ENCODE data around the gene CEBPA.

Gene CEBPA

GRCh38 chr19:33290956-33291622 lies 11.2 kb downstream of the CEBPA start:
- no peak overlapping the region for H3K4me3 ChIP-seq (ENCODE audit: low read depth, low read length)

GRCh38 chr19:33290082-33290815 lies 12.1 kb downstream of the CEBPA start:
- no peak for DNase-seq (ENCODE audit: low read depth)
- no peak for TF ChIP-seq CTCF (conservative IDR thresholded peaks at IDR 0.05; ENCODE audit: low read depth, low read length)
- no peak overlapping the region for H3K4me3 ChIP-seq (ENCODE audit: low read depth, low read length)

More at GRCh38 chr19:33290956-33291622, 11.2 kb downstream of the CEBPA start:
- DNase-seq (ENCODE audit: low read depth): no peak
- TF ChIP-seq CTCF (conservative IDR thresholded peaks at IDR 0.05; ENCODE audit: low read depth, low read length): no peak

- TF ChIP-seq CTCF (conservative IDR thresholded peaks at IDR 0.05; ENCODE audit: low read depth, low read length): no peak
- no peak overlapping the region for H3K4me3 ChIP-seq (ENCODE audit: low read depth, low read length)
- DNase-seq (ENCODE audit: low read depth): no peak
Observed at GRCh38 chr19:33289261-33289660, 13.1 kb downstream of the CEBPA start.

GRCh38 chr19:33288666-33289065 lies 13.7 kb downstream of the CEBPA start:
- DNase-seq (ENCODE audit: low read depth): no peak
- TF ChIP-seq CTCF (conservative IDR thresholded peaks at IDR 0.05; ENCODE audit: low read depth, low read length): no peak
- no peak overlapping the region for H3K4me3 ChIP-seq (ENCODE audit: low read depth, low read length)

GRCh38 chr19:33287927-33288326 lies 14.4 kb downstream of the CEBPA start:
- no peak overlapping the region for H3K4me3 ChIP-seq (ENCODE audit: low read depth, low read length)
- no peak for DNase-seq (ENCODE audit: low read depth)
- no peak for TF ChIP-seq CTCF (conservative IDR thresholded peaks at IDR 0.05; ENCODE audit: low read depth, low read length)

GRCh38 chr19:33287438-33287837 lies 14.9 kb downstream of the CEBPA start:
- no peak for DNase-seq (ENCODE audit: low read depth)
- no peak overlapping the region for H3K4me3 ChIP-seq (ENCODE audit: low read depth, low read length)
- no peak for TF ChIP-seq CTCF (conservative IDR thresholded peaks at IDR 0.05; ENCODE audit: low read depth, low read length)

- no peak for DNase-seq (ENCODE audit: low read depth)
- TF ChIP-seq CTCF (conservative IDR thresholded peaks at IDR 0.05; ENCODE audit: low read depth, low read length): no peak
- H3K4me3 ChIP-seq (ENCODE audit: low read depth, low read length): no peak overlapping the region
Observed at GRCh38 chr19:33286899-33287298, 15.4 kb downstream of the CEBPA start.
